Keratinocyte (primary cell): Measurements from ENCODE around the gene SUPT6H.

Experiments used
- EZH2 ChIP-seq: IDR thresholded peaks from one replicate; pipeline ENCODE4 v1.6.1; 2012; ENCODE audit warnings: inconsistent platforms, mild to moderate bottlenecking, low read length, moderate library complexity
- TF ChIP-seq, protein P1 (sequence below), 3 experiments: IDR thresholded peaks in 1 of 3; conservative IDR thresholded peaks in 1 of 3; optimal IDR thresholded peaks in 1 of 3; 2 replicates in 2 of 3; 3 replicates in 1 of 3; pipeline versions ENCODE3 to v1.5.1; 2011; ENCODE audit warnings: low read length in 3 of 3, mild to moderate bottlenecking in 3 of 3, moderate library complexity in 2 of 3, control low read depth in 1 of 3, inconsistent platforms in 1 of 3; ENCODE audit not compliant: insufficient read depth in 2 of 3; ENCODE audit errors: extremely low read depth in 1 of 3

DNA sequence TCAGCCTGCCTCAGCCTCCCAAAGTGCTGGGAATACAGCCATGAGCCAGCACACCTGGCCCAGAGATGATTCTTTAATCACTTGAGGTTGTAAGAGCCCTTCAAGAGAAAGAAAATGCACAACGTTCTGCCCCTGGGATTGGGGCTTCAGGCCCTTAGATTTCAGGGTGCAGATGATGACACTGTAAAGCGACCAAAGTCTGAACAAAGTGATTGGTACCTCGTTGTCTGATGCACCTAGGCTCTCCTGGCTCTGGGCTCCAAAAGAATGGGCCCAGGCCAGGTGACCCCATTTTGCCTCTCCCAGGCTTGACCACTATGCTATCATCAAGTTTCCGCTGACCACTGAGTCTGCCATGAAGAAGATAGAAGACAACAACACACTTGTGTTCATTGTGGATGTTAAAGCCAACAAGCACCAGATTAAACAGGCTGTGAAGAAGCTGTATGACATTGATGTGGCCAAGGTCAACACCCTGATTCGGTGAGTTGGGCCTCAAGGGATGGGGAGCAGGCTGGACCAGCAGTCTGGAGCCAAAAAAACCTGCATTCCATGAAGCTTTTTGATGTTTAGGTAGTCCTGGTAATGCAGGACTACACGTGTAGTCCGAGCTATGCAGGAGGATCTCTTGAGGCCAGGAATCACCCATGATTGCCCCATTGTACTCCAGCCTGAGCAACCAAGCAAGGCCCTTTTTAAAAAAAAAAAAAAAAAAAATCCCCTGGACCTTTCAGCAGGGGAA lies 60.6 kb downstream of the SUPT6H start:
- TF ChIP-seq EZH2, result no peak
- TF ChIP-seq, protein P1, sequence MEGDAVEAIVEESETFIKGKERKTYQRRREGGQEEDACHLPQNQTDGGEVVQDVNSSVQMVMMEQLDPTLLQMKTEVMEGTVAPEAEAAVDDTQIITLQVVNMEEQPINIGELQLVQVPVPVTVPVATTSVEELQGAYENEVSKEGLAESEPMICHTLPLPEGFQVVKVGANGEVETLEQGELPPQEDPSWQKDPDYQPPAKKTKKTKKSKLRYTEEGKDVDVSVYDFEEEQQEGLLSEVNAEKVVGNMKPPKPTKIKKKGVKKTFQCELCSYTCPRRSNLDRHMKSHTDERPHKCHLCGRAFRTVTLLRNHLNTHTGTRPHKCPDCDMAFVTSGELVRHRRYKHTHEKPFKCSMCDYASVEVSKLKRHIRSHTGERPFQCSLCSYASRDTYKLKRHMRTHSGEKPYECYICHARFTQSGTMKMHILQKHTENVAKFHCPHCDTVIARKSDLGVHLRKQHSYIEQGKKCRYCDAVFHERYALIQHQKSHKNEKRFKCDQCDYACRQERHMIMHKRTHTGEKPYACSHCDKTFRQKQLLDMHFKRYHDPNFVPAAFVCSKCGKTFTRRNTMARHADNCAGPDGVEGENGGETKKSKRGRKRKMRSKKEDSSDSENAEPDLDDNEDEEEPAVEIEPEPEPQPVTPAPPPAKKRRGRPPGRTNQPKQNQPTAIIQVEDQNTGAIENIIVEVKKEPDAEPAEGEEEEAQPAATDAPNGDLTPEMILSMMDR (optimal IDR thresholded peaks at IDR 0.05 in 1 of 3, IDR thresholded peaks at IDR 0.05 in 1 of 3, conservative IDR thresholded peaks at IDR 0.05 in 1 of 3; ENCODE audit: extremely low read depth in 1 of 3, insufficient read depth in 2 of 3, low read length in 3 of 3), result no peak
